C1 segment of cervical spinal cord (tissue), 14 donors: Measurements from ENCODE around the gene AIG1.
"Not testable (repeated sequence)": the region's sequence is repeated elsewhere in the genome, so short reads cannot be mapped to it uniquely, and the experiment has no call there.

Experiments
- DNase-seq, 14 donors: peaks; one replicate each; lab custom pipeline; 2025; lab: John Stamatoyannopoulos, UW

The AIG1 gene

GRCh38 chr6:143127941-143128680, 67.4 kb downstream of the AIG1 start:
- peak in 1 of 14 donors; percentile 83 for DNase-seq

- no peak for DNase-seq
Observed at GRCh38 chr6:143128681-143129015, 68.0 kb downstream of the AIG1 start.

GRCh38 chr6:143130928-143131327, 70.2 kb downstream of the AIG1 start:
- DNase-seq = no peak

GRCh38 chr6:143135325-143135724, 74.6 kb downstream of the AIG1 start:
- no peak for DNase-seq

- DNase-seq = no peak
Observed at GRCh38 chr6:143135797-143136561, 75.3 kb downstream of the AIG1 start.

GRCh38 chr6:143136647-143137046, 76.0 kb downstream of the AIG1 start:
- DNase-seq = peak in 1 of 14 donors; percentile 65

- no peak for DNase-seq
Observed at GRCh38 chr6:143139239-143139784, 78.6 kb downstream of the AIG1 start.

GRCh38 chr6:143139884-143140283, 79.2 kb downstream of the AIG1 start:
- DNase-seq = not testable (repeated sequence)

- no peak for DNase-seq
Observed at GRCh38 chr6:143140767-143141166, 80.1 kb downstream of the AIG1 start.

- no peak for DNase-seq
Observed at GRCh38 chr6:143141442-143141841, 80.8 kb downstream of the AIG1 start.

GRCh38 chr6:143146186-143146851, 85.6 kb downstream of the AIG1 start:
- DNase-seq = no peak

- no peak for DNase-seq
Observed at GRCh38 chr6:143149771-143150170, 89.1 kb downstream of the AIG1 start.

- no peak for DNase-seq
Observed at GRCh38 chr6:143150281-143150680, 89.6 kb downstream of the AIG1 start.

GRCh38 chr6:143151381-143151780, 90.7 kb downstream of the AIG1 start:
- no peak for DNase-seq

GRCh38 chr6:143155681-143156080, 95.0 kb downstream of the AIG1 start:
- no peak for DNase-seq

GRCh38 chr6:143157131-143157530, 96.4 kb downstream of the AIG1 start:
- no peak for DNase-seq

GRCh38 chr6:143158113-143158581, 97.5 kb downstream of the AIG1 start:
- DNase-seq = no peak

- peak in 1 of 14 donors; percentile 17 for DNase-seq
Observed at GRCh38 chr6:143159001-143159400, 98.3 kb downstream of the AIG1 start.

- DNase-seq = no peak
Observed at GRCh38 chr6:143160015-143160414, 99.3 kb downstream of the AIG1 start.

GRCh38 chr6:143160439-143161220, 99.9 kb downstream of the AIG1 start:
- DNase-seq = peak in 1 of 14 donors; percentile 79

GRCh38 chr6:143163621-143164020, 102.9 kb downstream of the AIG1 start:
- DNase-seq = no peak
